Measurements from ENCODE around the gene ZNHIT1. TPM values are rescaled to one million over a fixed set of nuclear protein-coding genes. Genes with fewer than 3 reads are reported as not detected.
"Not testable (repeated sequence)": the region's sequence is repeated elsewhere in the genome, so short reads cannot be mapped to it uniquely, and the experiment has no call there.

The ZNHIT1 gene
- total RNA-seq, 2 experiments from 2014 or later, result 59.9 to 60.5 TPM

DNA sequence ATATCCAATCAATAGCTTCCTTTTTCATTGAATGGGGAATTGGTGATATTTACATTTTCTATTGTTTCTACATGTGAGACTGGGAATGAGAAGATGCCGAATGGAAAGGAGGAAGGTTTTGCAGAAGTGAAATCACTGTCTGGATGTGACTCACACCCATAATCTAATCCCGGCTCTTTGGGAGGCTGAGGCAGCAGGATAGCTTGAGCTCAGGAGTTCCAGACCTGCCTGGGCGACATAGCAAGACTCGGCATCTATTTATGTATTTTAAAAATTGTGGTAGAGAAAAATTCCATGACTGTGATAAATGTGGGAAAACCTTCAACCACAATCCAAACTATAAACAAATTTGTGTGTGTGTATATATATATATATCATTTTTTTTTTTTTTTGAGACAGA is 37.8 kb downstream of the ZNHIT1 start:
- Mint-ChIP-seq H3K9me3 (no peaks in the 10 kb centered on the region), H3K27me3 (peaks cover 4% of the 10 kb centered on the region), H3K4me3 (no peak overlapping the region), H3K4me1 (peaks cover 13% of the 10 kb centered on the region), H3K27ac (no peak overlapping the region), H3K36me3 (ENCODE audit: low read depth) (peaks cover 8% of the 10 kb centered on the region)
- no peak for DNase-seq
- POLR2A ChIA-PET, result no interaction called here
- CTCF ChIA-PET, result interaction anchor here (1.8 to 3.5 kb wide), 3 partner anchors 11 to 60 kb away, joined by 5 to 22 read pairs (median 16); partner anchors contain the start of gene FIS1

DNA sequence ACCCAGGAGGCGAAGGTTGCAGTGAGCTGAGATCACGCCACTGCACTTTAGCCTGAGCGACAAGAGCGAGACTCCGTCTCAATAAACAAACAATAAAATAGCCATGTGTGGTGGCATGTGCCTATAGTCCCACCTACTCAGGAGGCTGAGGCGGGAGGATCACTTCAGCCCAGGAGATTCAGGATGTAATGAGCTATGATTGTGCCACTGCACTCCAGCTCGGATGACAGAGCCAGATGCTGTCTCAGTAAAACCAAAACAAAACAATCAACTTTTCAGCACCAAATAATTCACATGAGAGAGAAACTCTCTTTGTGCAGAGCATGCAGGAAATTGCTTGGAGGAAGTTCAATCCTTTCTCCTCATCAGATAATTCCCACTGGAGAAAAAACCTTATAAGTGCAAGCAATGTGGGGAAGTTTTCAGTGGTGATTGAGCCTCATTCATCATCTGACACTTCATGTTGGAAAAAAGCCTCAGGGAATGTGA is 40.3 kb downstream of the ZNHIT1 start:
- no peak overlapping the region for H3K27ac Mint-ChIP-seq

DNA sequence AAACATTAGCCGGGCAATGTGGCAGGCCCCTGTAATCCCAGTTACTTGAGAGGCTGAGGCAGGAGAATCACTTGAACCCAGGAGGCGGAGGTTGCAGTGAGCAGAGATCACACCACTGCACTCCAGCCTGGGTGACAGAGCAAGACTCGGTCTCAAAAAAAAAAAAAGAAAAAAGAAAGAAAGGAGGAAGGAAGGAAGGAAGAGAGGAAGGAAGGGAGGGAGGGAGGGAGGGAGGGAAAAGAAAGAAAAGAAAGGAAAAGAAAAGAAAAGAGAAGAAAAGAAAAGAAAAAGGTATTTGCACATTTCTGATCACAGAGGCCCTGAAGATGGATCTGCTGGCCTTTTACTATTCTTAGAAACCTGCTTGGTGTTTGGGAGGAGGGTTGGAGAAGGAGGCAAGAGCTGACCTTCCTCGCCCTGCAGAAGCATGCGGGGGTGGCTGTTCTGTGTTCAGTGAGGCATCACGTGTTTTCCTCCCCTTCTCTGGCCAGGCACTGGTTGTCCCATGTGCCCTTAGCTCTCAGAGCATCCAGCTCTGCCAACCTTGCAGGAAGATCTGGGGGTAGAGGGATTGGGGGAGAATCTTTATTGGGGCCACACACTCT is 46.2 kb downstream of the ZNHIT1 start:
- H3K4me3 Mint-ChIP-seq; H3K4me1 Mint-ChIP-seq; H3K9me3 Mint-ChIP-seq; DNase-seq; POLR2A ChIA-PET; H3K27ac Mint-ChIP-seq; H3K36me3 Mint-ChIP-seq (ENCODE audit: low read depth); H3K27me3 Mint-ChIP-seq: not testable (repeated sequence)
- CTCF ChIA-PET, result interaction anchor here (1.8 kb wide), 1 partner anchor 18 kb away, joined by 6 read pairs; no protein-coding TSS in a partner anchor

More for the DNA sequence above, 40.3 kb downstream of the ZNHIT1 start:
- POLR2A ChIA-PET, result interaction anchor here (1.3 kb wide), 1 partner anchor 15 kb away, joined by 4 read pairs; no protein-coding TSS in a partner anchor
- H3K27me3 Mint-ChIP-seq, result peaks cover 4% of the 10 kb centered on the region
- no peak overlapping the region for H3K4me3 Mint-ChIP-seq
- CTCF ChIA-PET, result interaction anchor here (0.7 to 1.5 kb wide), 2 partner anchors 24 to 66 kb away, joined by 3 to 4 read pairs; no protein-coding TSS in a partner anchor
- no peaks in the 10 kb centered on the region for H3K4me1 Mint-ChIP-seq
- no peaks in the 10 kb centered on the region for H3K36me3 Mint-ChIP-seq (ENCODE audit: low read depth)
- DNase-seq, result no peak
- H3K9me3 Mint-ChIP-seq, result no peaks in the 10 kb centered on the region

- DNase-seq, result no peak
- Mint-ChIP-seq H3K4me3 (no peak overlapping the region), H3K27me3 (peaks cover 2% of the 10 kb centered on the region), H3K4me1 (no peaks in the 10 kb centered on the region), H3K27ac (no peak overlapping the region), H3K9me3 (no peaks in the 10 kb centered on the region), H3K36me3 (ENCODE audit: low read depth) (no peaks in the 10 kb centered on the region)
- ChIA-PET CTCF (interaction anchor here (1.8 kb wide), 1 partner anchor 17 kb away, joined by 6 read pairs; no protein-coding TSS in a partner anchor), POLR2A (no interaction called here)
Measured at GRCh38 chr7:101265622-101266516, 47.9 kb downstream of the ZNHIT1 start.

GRCh38 chr7:101269664-101270063 is 51.7 kb downstream of the ZNHIT1 start:
- no peaks in the 10 kb centered on the region for H3K36me3 Mint-ChIP-seq (ENCODE audit: low read depth)
- no peak for DNase-seq
- ChIA-PET CTCF (no interaction called here), POLR2A (no interaction called here)
- H3K9me3 Mint-ChIP-seq, result no peaks in the 10 kb centered on the region
- no peak overlapping the region for H3K4me3 Mint-ChIP-seq
- H3K4me1 Mint-ChIP-seq, result no peaks in the 10 kb centered on the region
- H3K27ac Mint-ChIP-seq, result no peak overlapping the region
- H3K27me3 Mint-ChIP-seq, result peaks cover 8% of the 10 kb centered on the region

- Mint-ChIP-seq H3K36me3 (ENCODE audit: low read depth) (no peaks in the 10 kb centered on the region), H3K4me3 (no peak overlapping the region), H3K27ac (no peak overlapping the region), H3K4me1 (no peaks in the 10 kb centered on the region), H3K9me3 (no peaks in the 10 kb centered on the region), H3K27me3 (peaks cover 6% of the 10 kb centered on the region)
- POLR2A ChIA-PET, result no interaction called here
- no peak for DNase-seq
- CTCF ChIA-PET, result interaction anchor here (0.8 to 1.2 kb wide), 2 partner anchors 12 to 27 kb away, joined by 3 to 4 read pairs; no protein-coding TSS in a partner anchor
Measured at GRCh38 chr7:101271021-101271420, 53.1 kb downstream of the ZNHIT1 start.

DNA sequence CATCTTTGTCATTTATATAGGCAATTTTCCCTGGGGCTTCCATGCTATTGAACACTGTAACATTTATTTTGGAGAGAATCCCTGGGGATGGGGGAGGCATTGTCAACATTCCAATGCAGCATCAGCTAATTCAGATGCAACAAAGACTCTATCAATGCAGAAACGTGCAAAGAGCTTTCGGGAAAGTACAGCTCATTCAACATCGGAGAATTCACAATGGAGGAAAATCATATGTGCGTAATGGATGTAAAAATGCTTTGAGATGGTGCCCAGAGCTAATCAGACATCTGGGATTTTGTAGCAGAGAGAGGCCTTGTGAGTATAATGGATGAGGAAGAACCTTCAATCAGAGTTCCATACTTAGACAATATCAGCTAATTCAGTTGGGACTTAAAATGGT is 55.2 kb downstream of the ZNHIT1 start:
- ChIA-PET CTCF (interaction anchor here (0.9 kb wide), 1 partner anchor 10 kb away, joined by 4 read pairs; no protein-coding TSS in a partner anchor), POLR2A (interaction anchor here (0.7 kb wide), 1 partner anchor 9 kb away, joined by 3 read pairs; no protein-coding TSS in a partner anchor)
- Mint-ChIP-seq H3K9me3 (no peaks in the 10 kb centered on the region), H3K27ac (no peak overlapping the region), H3K4me3 (no peak overlapping the region), H3K4me1 (no peaks in the 10 kb centered on the region), H3K27me3 (peaks cover 5% of the 10 kb centered on the region), H3K36me3 (ENCODE audit: low read depth) (no peaks in the 10 kb centered on the region)
- DNase-seq, result no peak

Other genes starting within 250 kb of the ZNHIT1 start
- gene MUC12, start 248.6 kb upstream of the ZNHIT1 start, total RNA-seq, result under 1 TPM in 1 of 2 experiments, not detected in 1; 0.50 TPM
- gene MUC17, start 198.1 kb upstream of the ZNHIT1 start, total RNA-seq, result not detected
- gene TRIM56, start 132.7 kb upstream of the ZNHIT1 start, total RNA-seq, result 10 to 100 TPM; 72.6 to 72.7 TPM
- gene SERPINE1, start 91.1 kb upstream of the ZNHIT1 start, total RNA-seq, result under 1 TPM; 0.23 to 0.28 TPM
- gene AP1S1, start 63.7 kb upstream of the ZNHIT1 start, total RNA-seq, result 10 to 100 TPM; 46.7 to 50.0 TPM
- under 1 TPM; 0.30 to 0.33 TPM for gene VGF, start 52.6 kb upstream of the ZNHIT1 start, total RNA-seq
- not detected for gene NAT16, start 37.9 kb upstream of the ZNHIT1 start, total RNA-seq
- not detected for gene MOGAT3, start 17.1 kb upstream of the ZNHIT1 start, total RNA-seq
- gene PLOD3, start 584 bp upstream of the ZNHIT1 start, total RNA-seq, result 10 to 100 TPM; 63.3 to 66.6 TPM
- 10 to 100 TPM; 19.7 to 20.6 TPM for gene CLDN15, start 19.6 kb downstream of the ZNHIT1 start, total RNA-seq
- gene FIS1, start 26.9 kb downstream of the ZNHIT1 start, total RNA-seq, result 10 to 100 TPM; 94.5 to 97.6 TPM
- gene IFT22, start 103.6 kb downstream of the ZNHIT1 start, total RNA-seq, result 1 to 10 TPM; 5.5 to 6.6 TPM
- not detected for gene COL26A1, start 144.7 kb downstream of the ZNHIT1 start, total RNA-seq

Measured in activated CD4-positive, alpha-beta memory T cell treated with anti-CD3 and anti-CD28 coated beads, Interleukin-2, amount 10 ng/mL, durations not matched to agents 7 days and 5 days (primary cell).